Measurements from ENCODE around the gene IRGM.
A peak's percentile ranks its signal among the peaks of the same experiment; 100 is the strongest.
"Not testable (repeated sequence)": the region's sequence is repeated elsewhere in the genome, so short reads cannot be mapped to it uniquely, and the experiment has no call there.

Gene IRGM
- total RNA-seq: 4.8 to 5.9 reads per million in 2 donors

GRCh38 chr5:150846308-150846653 is at the start of gene IRGM:
Gene IRGM (plus strand): TSS chr5:150846521. CDS start chr5:150848124, 1,603 bp downstream.
- DNase-seq: peak in 1 of 5 experiments; percentile 36

GRCh38 chr5:150797384-150797783 is 48.9 kb upstream of the IRGM start:
- DNase-seq: no peak

- DNase-seq: peak in 1 of 5 experiments; percentile 19
Observed at GRCh38 chr5:150801117-150801927, 45.0 kb upstream of the IRGM start.

GRCh38 chr5:150804388-150804787 is 41.9 kb upstream of the IRGM start:
- DNase-seq: no peak

- no peak for DNase-seq
Observed at GRCh38 chr5:150809363-150809762, 37.0 kb upstream of the IRGM start.

- DNase-seq: no peak
Observed at GRCh38 chr5:150815010-150815409, 31.3 kb upstream of the IRGM start.

- DNase-seq: no peak
Observed at GRCh38 chr5:150816946-150817345, 29.4 kb upstream of the IRGM start.

- no peak for DNase-seq
Observed at GRCh38 chr5:150829744-150830143, 16.6 kb upstream of the IRGM start.

- DNase-seq: not testable (repeated sequence)
Observed at GRCh38 chr5:150831821-150832220, 14.5 kb upstream of the IRGM start.

GRCh38 chr5:150836064-150836463 is 10.3 kb upstream of the IRGM start:
- DNase-seq: no peak

- no peak for DNase-seq
Observed at GRCh38 chr5:150836703-150837102, 9.6 kb upstream of the IRGM start.

GRCh38 chr5:150845185-150845859 is 999 bp upstream of the IRGM start:
- not testable (repeated sequence) for DNase-seq

- DNase-seq: peak in 4 of 5 experiments; percentile 18 to 89 (median 48)
Observed at GRCh38 chr5:150846654-150847333, 473 bp downstream of the IRGM start.

GRCh38 chr5:150847334-150847695 is 994 bp downstream of the IRGM start:
- DNase-seq: no peak

- DNase-seq: no peak
Observed at GRCh38 chr5:150848271-150848670, 1.9 kb downstream of the IRGM start.

- DNase-seq: no peak
Observed at GRCh38 chr5:150851039-150851438, 4.7 kb downstream of the IRGM start.

- DNase-seq: no peak
Observed at GRCh38 chr5:150853561-150853960, 7.2 kb downstream of the IRGM start.

GRCh38 chr5:150856700-150857099 is 10.4 kb downstream of the IRGM start:
- DNase-seq: not testable (repeated sequence)

- no peak for DNase-seq
Observed at GRCh38 chr5:150860246-150860821, 14.0 kb downstream of the IRGM start.

- DNase-seq: no peak
Observed at GRCh38 chr5:150862070-150862469, 15.7 kb downstream of the IRGM start.

GRCh38 chr5:150879358-150879757 is 33.0 kb downstream of the IRGM start:
- no peak for DNase-seq

GRCh38 chr5:150895431-150896428 is 49.4 kb downstream of the IRGM start:
- DNase-seq: no peak

All from T-helper 2 cell (primary cell).